Measurements from ENCODE around the gene RNF26.

DNA sequence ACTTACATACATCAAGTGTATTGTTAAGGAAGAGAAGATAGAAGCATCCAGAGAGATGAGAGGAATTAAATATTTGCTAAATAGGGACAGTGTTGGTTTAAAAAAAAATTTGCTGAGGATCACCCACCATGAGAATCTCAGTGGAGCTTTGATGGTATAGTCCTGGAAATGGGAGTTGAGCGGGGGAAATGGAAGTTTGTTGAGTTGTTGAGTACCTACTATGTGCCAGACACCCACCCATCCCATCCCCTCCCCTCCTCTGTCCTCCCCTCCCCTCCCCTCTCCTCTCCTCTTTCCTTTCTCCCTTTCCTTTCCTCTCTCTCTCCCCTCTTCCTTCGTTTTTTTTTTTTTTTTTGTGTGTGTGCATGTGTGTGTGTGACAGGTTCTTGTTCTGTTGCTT lies 16.9 kb downstream of the RNF26 start:
- TF ChIP-seq, protein P1, sequence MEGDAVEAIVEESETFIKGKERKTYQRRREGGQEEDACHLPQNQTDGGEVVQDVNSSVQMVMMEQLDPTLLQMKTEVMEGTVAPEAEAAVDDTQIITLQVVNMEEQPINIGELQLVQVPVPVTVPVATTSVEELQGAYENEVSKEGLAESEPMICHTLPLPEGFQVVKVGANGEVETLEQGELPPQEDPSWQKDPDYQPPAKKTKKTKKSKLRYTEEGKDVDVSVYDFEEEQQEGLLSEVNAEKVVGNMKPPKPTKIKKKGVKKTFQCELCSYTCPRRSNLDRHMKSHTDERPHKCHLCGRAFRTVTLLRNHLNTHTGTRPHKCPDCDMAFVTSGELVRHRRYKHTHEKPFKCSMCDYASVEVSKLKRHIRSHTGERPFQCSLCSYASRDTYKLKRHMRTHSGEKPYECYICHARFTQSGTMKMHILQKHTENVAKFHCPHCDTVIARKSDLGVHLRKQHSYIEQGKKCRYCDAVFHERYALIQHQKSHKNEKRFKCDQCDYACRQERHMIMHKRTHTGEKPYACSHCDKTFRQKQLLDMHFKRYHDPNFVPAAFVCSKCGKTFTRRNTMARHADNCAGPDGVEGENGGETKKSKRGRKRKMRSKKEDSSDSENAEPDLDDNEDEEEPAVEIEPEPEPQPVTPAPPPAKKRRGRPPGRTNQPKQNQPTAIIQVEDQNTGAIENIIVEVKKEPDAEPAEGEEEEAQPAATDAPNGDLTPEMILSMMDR (IDR thresholded peaks at IDR 0.05; ENCODE audit: insufficient read depth, low read length, poor library complexity, severe bottlenecking): no peak
- TF ChIP-seq EZH2phosphoT487 (conservative IDR thresholded peaks at IDR 0.05; ENCODE audit: low read length): no peak
